ENCODE measurements around the gene FGF7.

- TF ChIP-seq FOXM1 (IDR thresholded peaks at IDR 0.05; ENCODE audit: borderline replicate concordance, low read depth) (no peak), RAD21 (IDR thresholded peaks at IDR 0.05; ENCODE audit: low read depth) (no peak), EP300 (IDR thresholded peaks at IDR 0.05; ENCODE audit: borderline replicate concordance) (no peak), REST (IDR thresholded peaks at IDR 0.05; ENCODE audit: low read depth) (no peak), TAF1 (IDR thresholded peaks at IDR 0.05; ENCODE audit: low read depth) (no peak), YY1 (IDR thresholded peaks at IDR 0.05; ENCODE audit: low read depth) (no peak), MAX (IDR thresholded peaks at IDR 0.05) (no peak)
These were observed 69.1 kb downstream of the FGF7 start for GRCh38 chr15:49492151-49492550.
